HG02588 (cell line): ENCODE measurements around the gene PLPP1.
"Not testable (repeated sequence)": the region's sequence is repeated elsewhere in the genome, so short reads cannot be mapped to it uniquely, and the experiment has no call there.

Experiments used
- ATAC-seq: cut with Tn5 transposase; IDR thresholded peaks from one replicate; pipeline ENCODE4 v1.9.1; 2021; ENCODE audit warnings: mild to moderate bottlenecking, moderate library complexity; ENCODE audit not compliant: unreplicated experiment

Gene PLPP1

DNA sequence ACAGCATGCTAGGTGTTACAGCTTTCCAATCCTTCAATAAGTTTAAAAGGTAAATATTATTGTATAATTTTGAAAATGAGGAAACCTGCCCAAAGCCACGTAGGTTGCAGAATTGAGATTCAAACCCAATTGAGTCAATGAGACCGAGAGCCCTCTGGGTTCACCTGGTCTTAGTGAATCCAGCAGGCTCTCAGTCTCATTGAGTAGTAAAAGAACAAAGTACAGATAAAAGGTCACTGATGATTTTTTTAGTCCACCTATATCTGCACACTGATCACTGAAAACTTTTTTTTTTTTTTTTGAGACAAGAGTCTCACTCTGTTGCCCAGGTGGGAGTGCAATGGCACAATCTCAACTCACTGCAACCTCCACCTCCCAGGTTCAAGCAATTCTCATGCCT is 27.2 kb downstream of the PLPP1 start:
- ATAC-seq = no peak

GRCh38 chr5:55505711-55506110 is 29.1 kb downstream of the PLPP1 start:
- ATAC-seq = not testable (repeated sequence)

GRCh38 chr5:55503917-55504316 is 30.8 kb downstream of the PLPP1 start:
- not testable (repeated sequence) for ATAC-seq

GRCh38 chr5:55502759-55503158 is 32.0 kb downstream of the PLPP1 start:
- ATAC-seq = no peak

DNA sequence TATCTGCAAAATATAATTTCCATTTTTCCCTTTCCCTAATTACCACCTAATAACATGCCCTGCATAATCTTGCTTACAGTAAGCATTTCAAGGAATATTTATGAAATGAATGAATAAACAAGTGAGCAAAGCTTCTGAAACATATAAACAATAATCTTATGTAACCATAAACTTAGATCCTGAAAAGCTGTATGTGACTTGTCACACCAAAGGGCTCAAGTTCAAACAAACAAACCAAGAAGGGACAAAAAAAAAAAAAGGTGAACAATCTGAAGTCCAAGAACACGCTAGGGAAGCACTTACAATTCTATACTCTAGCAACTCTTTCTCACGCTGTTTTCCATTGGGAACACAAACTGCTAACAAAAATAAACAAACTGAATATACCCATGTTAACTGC is 36.3 kb downstream of the PLPP1 start:
- ATAC-seq = no peak

DNA sequence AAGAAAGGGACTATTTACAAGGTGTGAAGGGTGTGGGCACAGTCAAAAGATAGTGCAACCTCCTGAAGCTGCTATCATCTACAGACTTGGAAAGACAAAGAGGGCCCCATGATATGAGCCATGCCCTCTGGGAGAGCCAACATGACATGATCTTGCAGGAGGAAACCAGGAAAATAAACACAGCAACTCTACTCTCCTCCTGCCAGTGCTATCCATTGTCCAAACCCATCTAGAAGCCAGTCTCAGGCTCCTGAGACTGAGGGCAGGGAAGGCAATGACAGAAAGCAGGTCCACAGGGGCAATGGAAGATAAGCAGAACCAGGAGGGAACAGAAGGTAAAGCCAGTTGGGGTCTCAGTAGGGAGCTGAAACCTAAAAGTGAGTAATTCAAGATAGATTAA is 37.1 kb downstream of the PLPP1 start:
- ATAC-seq = no peak

DNA sequence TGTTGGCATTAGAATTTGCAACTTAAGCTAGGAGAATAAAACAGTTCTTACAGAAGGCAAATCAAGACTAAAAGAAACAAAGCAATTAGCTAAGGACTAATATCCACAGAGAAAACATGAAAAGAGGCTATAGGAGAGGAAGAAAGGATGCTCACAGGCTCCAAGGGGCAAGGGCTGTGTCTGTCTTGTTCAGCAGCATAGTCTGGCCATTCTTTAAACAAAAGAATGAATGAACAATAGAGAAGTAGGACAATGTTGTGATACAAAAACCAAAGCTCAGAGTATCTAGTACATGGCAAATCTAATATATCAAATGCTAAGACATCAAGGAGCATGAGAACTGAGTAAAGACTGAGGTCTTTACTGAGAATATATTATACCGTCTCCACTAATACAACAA is 39.5 kb downstream of the PLPP1 start:
- ATAC-seq = no peak

DNA sequence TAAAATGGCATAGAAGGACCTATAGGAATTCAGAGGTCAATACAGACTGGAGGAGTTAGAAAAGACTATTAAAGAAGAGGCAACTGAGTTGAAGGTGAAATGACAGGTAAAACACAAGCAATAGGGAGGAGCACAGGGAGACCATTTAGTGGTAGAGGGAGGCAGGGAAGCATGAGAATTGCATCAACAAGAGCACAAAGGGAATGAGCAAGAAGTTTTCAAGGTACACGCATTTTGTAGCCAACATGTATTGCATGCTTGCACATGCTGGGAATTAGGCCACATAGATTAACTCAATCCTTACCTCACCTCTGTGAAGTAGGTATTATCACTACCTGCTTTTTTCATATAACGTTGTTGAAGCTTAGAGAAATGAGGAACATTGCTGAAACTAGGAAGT is 42.3 kb downstream of the PLPP1 start:
- no peak for ATAC-seq

DNA sequence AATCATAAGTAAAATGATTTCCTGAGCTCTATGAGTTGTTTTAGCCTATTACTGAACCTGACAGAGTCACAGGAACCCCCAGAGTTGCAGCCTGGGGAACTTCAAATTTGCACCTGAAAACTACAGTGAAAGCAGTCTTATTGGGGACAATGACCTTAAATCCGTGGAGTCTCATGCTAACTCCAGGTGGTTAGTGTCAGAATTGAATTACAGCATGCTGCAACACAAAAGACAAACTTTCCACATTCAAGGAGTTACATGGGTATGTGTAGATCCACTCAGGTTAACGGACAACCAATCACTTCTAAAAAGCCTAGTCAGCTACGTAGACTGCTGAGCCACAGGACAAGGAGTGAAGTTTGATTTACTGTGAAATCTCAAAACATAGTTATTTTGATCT is 49.7 kb downstream of the PLPP1 start:
- no peak for ATAC-seq

DNA sequence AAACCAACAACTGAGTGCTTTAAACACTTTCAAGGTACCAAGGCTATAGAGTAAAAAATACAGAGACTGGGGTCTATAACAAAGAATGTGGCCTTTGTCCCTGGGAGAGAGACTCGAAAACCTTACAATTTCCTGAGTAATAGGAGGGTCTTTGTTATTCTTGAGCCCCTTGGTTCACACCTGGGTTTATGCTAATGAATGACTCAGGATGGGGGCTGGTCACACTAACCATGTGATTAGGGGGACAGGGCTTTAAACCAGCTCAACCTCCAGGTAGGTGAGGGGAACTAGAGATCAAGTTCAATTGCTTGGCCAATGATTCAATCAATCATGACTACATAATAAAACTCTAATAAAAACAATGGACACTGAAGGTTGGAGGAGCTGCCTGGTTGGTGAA is 50.2 kb downstream of the PLPP1 start:
- no peak for ATAC-seq

- no peak for ATAC-seq
Measured at GRCh38 chr5:55483885-55484284, 50.9 kb downstream of the PLPP1 start.

DNA sequence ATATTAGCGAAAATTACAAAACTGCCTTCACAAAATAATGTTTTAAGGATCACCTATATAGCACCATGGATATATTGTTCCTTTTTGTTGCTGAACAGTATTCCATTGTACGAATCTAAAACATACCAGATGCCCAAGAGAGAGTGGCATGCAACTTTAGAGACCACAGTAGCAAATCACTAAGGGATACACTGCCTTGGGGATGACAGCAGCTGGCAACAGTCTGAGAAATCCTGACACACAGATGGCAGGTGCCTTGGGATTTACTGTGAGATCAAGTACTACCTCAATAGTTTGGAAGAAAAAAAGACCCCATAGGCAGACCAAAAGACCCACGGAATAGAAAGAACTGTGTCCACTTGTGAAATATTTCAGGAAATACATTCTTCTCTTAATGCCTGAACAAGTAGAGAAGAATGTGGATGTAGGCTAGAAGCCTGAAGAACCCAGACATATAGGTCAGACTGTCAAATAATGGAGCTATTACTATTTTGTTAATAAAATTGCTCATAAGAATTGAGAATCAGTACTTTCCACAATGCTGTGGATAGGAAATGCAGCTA is 53.4 kb downstream of the PLPP1 start:
- ATAC-seq = no peak

- no peak for ATAC-seq
Measured at GRCh38 chr5:55480781-55481180, 54.0 kb downstream of the PLPP1 start.

DNA sequence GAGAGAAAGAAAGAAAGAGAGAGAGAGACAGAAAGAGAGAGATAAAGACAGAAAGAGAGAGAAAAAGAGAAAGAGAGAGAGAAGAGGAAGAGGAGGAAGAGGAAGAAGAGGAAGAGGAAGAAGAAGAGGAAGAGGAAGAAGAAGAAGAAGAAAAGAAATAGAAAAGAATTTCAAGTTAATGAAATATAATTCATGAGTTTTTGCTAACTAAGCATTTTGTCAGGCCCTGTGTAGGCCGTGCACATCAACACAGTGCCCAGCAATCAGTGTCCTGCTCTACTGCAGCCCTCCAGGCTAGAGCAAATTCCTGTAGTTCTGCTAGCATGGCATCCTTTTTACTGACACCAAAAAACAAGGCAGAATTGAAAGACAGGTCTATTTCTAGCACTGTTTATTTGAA is 62.1 kb downstream of the PLPP1 start:
- no peak for ATAC-seq

DNA sequence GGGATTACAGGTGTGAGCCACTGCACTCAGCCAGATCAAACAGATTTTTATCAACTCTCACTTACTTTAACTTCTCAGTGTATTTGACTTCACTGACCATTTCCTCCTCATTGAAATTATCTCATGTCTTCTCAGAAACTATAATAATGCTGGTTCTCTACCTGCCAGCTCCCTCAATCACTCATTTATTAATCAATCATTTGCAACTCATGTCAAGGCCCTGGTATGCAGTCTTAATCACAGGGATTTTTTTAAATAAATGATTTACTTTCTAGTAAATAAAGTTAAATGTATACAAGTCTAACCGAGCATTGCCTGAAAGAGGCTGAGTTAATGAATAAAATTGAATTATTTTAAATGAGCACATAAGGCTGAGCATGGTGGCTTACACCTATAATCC is 63.3 kb downstream of the PLPP1 start:
- no peak for ATAC-seq

DNA sequence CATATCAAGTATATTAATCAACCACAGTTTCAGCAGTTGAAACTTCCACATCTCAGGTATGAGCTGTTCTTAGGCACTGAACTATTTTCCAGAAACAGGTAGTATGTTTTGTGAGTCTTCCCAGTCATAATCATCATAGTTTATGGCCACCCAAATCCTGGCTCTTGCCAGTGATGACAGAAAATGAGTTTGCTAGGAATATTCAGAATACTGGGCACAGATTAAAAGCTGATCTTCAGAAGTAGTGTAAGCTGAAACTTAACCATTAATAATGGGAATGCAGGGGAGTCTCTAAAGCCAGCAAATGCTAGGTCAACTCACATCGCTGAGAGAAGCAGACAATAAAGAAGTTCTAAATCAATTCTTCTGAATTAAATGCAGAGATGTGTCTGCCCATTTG is 64.5 kb downstream of the PLPP1 start:
- no peak for ATAC-seq

DNA sequence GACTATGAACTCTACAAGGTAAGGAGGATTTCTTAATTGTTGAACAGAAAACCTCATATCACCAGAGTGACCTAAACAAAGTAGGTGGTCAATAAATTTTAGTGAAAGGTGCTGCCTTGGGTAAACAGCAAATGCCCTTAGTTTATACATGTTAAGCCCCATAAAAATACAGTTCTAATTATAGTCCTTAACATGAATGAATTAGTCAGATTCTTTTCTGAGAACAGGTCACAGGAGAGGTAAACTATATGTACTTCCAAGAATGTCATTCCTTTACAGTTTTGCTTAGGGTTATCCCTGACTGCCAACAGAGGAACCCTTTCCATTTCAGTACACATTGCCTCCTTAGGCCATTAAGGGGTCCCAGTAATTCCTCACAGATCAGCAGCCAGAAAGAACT is 64.9 kb downstream of the PLPP1 start:
- no peak for ATAC-seq

DNA sequence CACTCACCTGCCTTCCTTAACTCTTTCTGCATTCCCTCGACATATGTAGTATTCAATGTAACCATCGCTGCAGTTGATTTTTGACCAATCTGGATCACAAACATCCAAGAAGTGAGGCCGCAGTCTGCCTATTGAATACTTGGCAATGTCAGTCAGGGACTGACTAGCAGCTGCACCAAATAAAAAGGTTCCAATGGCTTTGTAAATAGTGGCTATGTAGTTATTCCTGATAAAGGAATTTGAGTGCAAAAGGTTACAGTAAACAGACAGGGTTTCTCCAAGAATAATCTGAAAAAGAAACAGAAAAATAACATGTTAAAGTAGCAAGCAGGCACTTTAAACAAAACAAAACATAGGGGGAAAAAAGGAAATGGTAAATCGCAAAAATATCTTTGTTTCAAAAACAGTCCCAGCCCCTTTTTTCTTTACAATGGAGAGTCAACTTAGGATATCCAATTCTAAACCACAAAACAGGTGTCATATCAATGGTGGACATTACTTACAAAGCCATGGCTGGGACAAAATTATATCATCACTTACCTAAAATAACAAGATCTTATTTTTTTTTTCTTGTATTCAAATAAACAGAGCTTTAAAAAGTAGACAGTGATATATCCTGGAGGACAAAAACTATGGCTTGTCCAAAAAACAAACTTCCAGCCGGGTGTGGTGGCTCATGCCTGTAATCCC is 66.8 kb downstream of the PLPP1 start:
- no peak for ATAC-seq

DNA sequence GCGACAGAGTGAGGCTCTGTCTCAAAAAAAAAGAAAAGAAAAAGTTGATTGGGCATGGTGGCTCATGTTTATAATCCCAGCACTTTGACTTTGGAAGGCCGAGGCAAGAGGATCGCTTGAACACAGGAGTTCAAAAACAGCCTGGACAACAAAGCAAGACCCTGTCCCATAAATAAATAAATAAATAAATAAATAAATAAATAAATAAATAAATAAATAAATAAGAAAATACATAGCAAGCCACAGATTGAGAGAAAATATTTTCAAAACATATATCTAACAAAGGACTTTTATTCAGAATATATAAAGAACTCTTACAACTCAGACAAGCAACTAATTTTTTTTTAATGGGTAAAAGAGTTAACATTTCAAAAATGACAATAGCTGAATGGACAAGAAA is 71.2 kb downstream of the PLPP1 start:
- no peak for ATAC-seq

- no peak for ATAC-seq
Measured at GRCh38 chr5:55459572-55459971, 75.2 kb downstream of the PLPP1 start.

DNA sequence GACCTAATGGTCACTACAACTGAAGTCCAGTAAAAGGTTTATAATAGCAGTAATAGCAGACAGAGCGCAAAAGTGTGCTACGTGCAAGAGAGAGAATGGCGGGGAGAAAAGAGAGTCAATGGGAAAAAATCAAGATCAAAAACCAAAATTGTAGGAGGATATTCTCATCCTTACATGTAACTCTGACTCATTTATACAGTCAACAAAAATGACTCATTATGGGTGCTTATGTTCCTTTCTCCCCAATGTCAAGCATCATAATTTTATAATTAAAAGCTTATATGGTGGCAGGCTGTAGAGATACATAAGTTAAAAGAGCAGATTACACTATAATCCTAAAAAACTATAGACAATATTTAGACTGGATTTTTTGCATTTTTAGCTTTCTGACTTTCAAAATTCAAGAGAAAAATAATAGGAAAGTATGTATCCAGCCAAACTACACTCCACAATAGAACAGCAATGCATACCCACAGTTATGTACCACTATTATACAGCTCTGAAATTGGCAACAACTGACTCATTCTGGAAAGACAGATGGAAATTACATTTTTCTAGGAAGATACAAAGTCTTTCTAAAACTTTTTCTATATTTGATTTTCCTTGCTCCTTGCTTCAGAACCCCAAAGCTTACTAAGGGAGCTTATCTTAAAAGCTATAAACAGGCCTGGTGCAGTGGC is 78.4 kb downstream of the PLPP1 start:
- ATAC-seq = no peak

- ATAC-seq = no peak
Measured at GRCh38 chr5:55454282-55454681, 80.5 kb downstream of the PLPP1 start.

- no peak for ATAC-seq
Measured at GRCh38 chr5:55453211-55453610, 81.6 kb downstream of the PLPP1 start.
